ENCODE measurements around the gene CAMK1D. TPM values are rescaled to one million over a fixed set of nuclear protein-coding genes. Genes with fewer than 3 reads are reported as not detected.

Gene CAMK1D
- polyA plus RNA-seq, 2 of the 4 experiments (the other 2 are of a cell fraction), result 6.6 to 12.5 TPM

GRCh38 chr10:12795315-12796110 lies 446.2 kb downstream of the CAMK1D start:
- Histone ChIP-seq H3K27ac (no peak overlapping the region), H3K9me3 (no peaks in the 10 kb centered on the region), H3K4me3 (no peak overlapping the region), H3K4me2 (no peak overlapping the region), H3K4me1 (no peaks in the 10 kb centered on the region)
- no peak for ATAC-seq
- no peak for TF ChIP-seq FOSL2 (IDR thresholded peaks at IDR 0.05)
- no peak for TF ChIP-seq FOSL2 (CRISPR knock-in tag; IDR thresholded peaks at IDR 0.05)
- no peak for TF ChIP-seq EHF (CRISPR knock-in tag; IDR thresholded peaks at IDR 0.05)
- TF ChIP-seq SMC3 (IDR thresholded peaks at IDR 0.05), result no peak
- no peak for TF ChIP-seq EHMT2 (IDR thresholded peaks at IDR 0.05; ENCODE audit: low read depth)
- TF ChIP-seq TP53 (CRISPR knock-in tag; IDR thresholded peaks at IDR 0.05), result no peak
- no peak for TF ChIP-seq PHF8 (IDR thresholded peaks at IDR 0.05; ENCODE audit: borderline replicate concordance, low read depth)
- no peak for TF ChIP-seq RARB (CRISPR knock-in tag; IDR thresholded peaks at IDR 0.05)
- TF ChIP-seq RNF2 (IDR thresholded peaks at IDR 0.05; ENCODE audit: borderline replicate concordance, low read depth), result no peak
- no peak for TF ChIP-seq USF2 (IDR thresholded peaks at IDR 0.05)
- no peak for TF ChIP-seq RCOR1 (IDR thresholded peaks at IDR 0.05; ENCODE audit: low read depth, low read length)
- no peak for TF ChIP-seq HEYL (CRISPR knock-in tag; IDR thresholded peaks at IDR 0.05)
- DNase-seq (ENCODE audit: low read depth in 1 of 2, low spot score in 1 of 2), result no peak
- CTCF ChIA-PET, result interaction anchor here (0.6 to 1.9 kb wide), 4 partner anchors 13 to 241 kb away, joined by 3 to 12 read pairs (median 4); no protein-coding TSS in a partner anchor
- WGBS (ENCODE audit: missing lambda C conversion rate), result 87% methylated on average over 20 of the region's 20 CpGs
- FAIRE-seq, result no peak
- POLR2A ChIA-PET, result no interaction called here

- H3K27ac ChIP-seq, result no peak overlapping the region
- no peaks in the 10 kb centered on the region for H3K9me3 ChIP-seq
- POLR2A ChIA-PET, result no interaction called here
- no peaks in the 10 kb centered on the region for H3K4me1 ChIP-seq
- DNase-seq (ENCODE audit: low read depth in 1 of 2, low spot score in 1 of 2) (no peak), ATAC-seq (no peak), FAIRE-seq (no peak)
- no peak overlapping the region for H3K4me3 ChIP-seq
- TF ChIP-seq PHF8 (IDR thresholded peaks at IDR 0.05; ENCODE audit: borderline replicate concordance, low read depth), result no peak
- no peak for TF ChIP-seq MAZ (IDR thresholded peaks at IDR 0.05; ENCODE audit: borderline replicate concordance, low read depth, low read length)
- TF ChIP-seq EHMT2 (IDR thresholded peaks at IDR 0.05; ENCODE audit: low read depth), result no peak
- TF ChIP-seq CHD4 (IDR thresholded peaks at IDR 0.05; ENCODE audit: borderline replicate concordance), result no peak
- no peak for TF ChIP-seq HOXA7 (CRISPR knock-in tag; IDR thresholded peaks at IDR 0.05)
- TF ChIP-seq GATA3 (IDR thresholded peaks at IDR 0.05; ENCODE audit: borderline replicate concordance), result no peak
- no peak for TF ChIP-seq FOSL2 (IDR thresholded peaks at IDR 0.05)
- no peak for TF ChIP-seq FOSL2 (CRISPR knock-in tag; IDR thresholded peaks at IDR 0.05)
- WGBS (ENCODE audit: missing lambda C conversion rate), result 72% methylated on average over 13 of the region's 13 CpGs
- CTCF ChIA-PET, result interaction anchor here (0.9 to 1.9 kb wide), 2 partner anchors 15 to 33 kb away, joined by 3 to 12 read pairs; no protein-coding TSS in a partner anchor
- no peak overlapping the region for H3K4me2 ChIP-seq
Measured at GRCh38 chr10:12796401-12797160, 447.2 kb downstream of the CAMK1D start.

- TF ChIP-seq EHMT2 (IDR thresholded peaks at IDR 0.05; ENCODE audit: low read depth) (no peak), HEYL (CRISPR knock-in tag; IDR thresholded peaks at IDR 0.05) (no peak), RFX5 (IDR thresholded peaks at IDR 0.05) (no peak)
- ATAC-seq, result no peak
- CTCF ChIA-PET, result interaction anchor here (0.6 to 1.9 kb wide), 3 partner anchors 16 to 763 kb away, joined by 3 to 12 read pairs (median 3); no protein-coding TSS in a partner anchor
- Histone ChIP-seq H3K4me3 (no peak overlapping the region), H3K4me2 (no peak overlapping the region), H3K27ac (no peak overlapping the region), H3K4me1 (no peaks in the 10 kb centered on the region), H3K9me3 (no peaks in the 10 kb centered on the region)
- POLR2A ChIA-PET, result no interaction called here
- DNase-seq (ENCODE audit: low read depth in 1 of 2, low spot score in 1 of 2), result no peak
- WGBS (ENCODE audit: missing lambda C conversion rate), result 77% methylated on average over 11 of the region's 11 CpGs
- FAIRE-seq, result no peak
Measured at GRCh38 chr10:12797471-12798262, 448.3 kb downstream of the CAMK1D start.
